ENCODE data around the gene MEOX2.

The MEOX2 gene

DNA sequence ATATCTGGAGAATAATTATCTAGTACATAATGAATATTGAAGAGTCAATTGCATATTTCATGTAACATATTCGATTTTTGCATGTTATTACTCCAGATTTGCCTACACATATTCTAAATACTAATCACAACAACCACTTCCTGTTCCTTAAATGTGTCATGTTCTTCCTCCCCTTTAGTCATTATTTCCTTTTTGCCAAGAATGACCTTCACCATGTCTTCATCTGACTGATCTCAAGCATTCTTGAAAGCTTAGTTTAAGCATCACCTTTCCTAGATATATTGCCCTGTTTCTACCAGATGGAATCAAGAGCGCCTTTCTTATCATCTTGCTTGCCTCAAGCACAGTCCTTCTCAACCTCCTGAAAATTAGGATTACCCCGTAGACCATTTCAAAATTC, 23.5 kb upstream of the MEOX2 start:
- no peak for DNase-seq (ENCODE audit: low read depth)
- TF ChIP-seq CTCF (conservative IDR thresholded peaks at IDR 0.05; ENCODE audit: low read depth, low read length): no peak
- H3K4me3 ChIP-seq (ENCODE audit: low read depth, low read length): no peak overlapping the region

DNA sequence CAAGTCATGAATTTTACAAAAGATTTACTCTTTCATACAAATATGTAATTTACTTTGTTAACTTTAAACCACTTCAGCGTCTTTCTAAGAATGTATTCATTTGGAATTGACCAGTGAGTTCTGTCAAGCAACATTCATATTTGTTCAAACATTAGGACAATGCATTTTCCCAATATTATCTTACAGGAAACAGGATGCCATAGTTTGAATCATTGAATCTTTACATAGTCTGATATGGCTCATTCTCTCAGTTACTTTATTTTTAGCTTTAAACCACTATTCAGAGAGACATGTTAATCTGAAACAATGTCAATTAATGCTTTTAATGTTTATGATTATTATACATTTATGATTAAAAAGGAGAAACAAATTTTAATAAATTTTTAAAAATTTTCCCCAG, 21.1 kb upstream of the MEOX2 start:
- DNase-seq (ENCODE audit: low read depth): no peak
- TF ChIP-seq CTCF (conservative IDR thresholded peaks at IDR 0.05; ENCODE audit: low read depth, low read length): no peak
- no peak overlapping the region for H3K4me3 ChIP-seq (ENCODE audit: low read depth, low read length)

DNA sequence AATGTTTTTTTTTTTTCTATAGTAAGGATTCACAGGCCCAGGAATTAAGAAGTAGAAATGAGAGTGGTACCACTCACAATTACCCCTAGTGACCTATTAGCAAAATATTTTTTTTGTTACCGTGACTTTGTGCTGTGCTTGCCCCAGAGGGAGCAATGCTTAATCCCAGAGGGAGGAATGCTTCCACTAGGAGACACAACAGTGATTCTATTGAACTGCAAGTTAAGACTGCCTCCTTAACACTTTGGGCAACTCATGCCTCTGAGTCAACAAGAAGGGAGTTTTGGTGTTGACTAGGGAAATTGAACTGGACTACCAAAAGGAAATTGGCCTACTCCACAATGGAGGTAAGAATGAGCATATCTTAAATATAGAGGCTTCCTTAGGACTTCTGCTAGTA, 17.2 kb upstream of the MEOX2 start:
- no peak for DNase-seq (ENCODE audit: low read depth)
- TF ChIP-seq CTCF (conservative IDR thresholded peaks at IDR 0.05; ENCODE audit: low read depth, low read length): no peak
- no peak overlapping the region for H3K4me3 ChIP-seq (ENCODE audit: low read depth, low read length)

GRCh38 chr7:15692501-15693020, 6.1 kb upstream of the MEOX2 start:
- no peak for DNase-seq (ENCODE audit: low read depth)
- H3K4me3 ChIP-seq (ENCODE audit: low read depth, low read length): no peak overlapping the region
- TF ChIP-seq CTCF (conservative IDR thresholded peaks at IDR 0.05; ENCODE audit: low read depth, low read length): no peak

DNA sequence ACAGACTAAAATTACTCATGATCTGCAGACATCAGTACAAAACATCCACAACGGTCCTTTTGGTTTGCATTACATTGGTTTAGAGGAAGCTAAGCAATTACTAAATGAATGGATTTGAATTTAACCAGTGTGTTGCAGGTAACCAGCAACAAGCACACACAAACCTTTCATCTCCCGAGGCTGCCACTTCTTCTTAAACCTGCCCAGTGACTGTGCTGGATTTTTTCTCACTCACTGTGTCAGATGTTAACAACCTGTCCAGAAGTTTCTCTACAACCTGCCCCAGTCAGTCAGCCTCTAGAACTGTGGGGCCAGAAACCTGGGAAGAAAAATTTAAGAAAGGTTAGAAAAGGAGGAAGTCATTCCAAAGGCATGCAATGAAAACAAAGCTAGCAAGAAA, 2.4 kb upstream of the MEOX2 start:
- no peak for TF ChIP-seq CTCF (conservative IDR thresholded peaks at IDR 0.05; ENCODE audit: low read depth, low read length)
- H3K4me3 ChIP-seq (ENCODE audit: low read depth, low read length): no peak overlapping the region
- no peak for DNase-seq (ENCODE audit: low read depth)

DNA sequence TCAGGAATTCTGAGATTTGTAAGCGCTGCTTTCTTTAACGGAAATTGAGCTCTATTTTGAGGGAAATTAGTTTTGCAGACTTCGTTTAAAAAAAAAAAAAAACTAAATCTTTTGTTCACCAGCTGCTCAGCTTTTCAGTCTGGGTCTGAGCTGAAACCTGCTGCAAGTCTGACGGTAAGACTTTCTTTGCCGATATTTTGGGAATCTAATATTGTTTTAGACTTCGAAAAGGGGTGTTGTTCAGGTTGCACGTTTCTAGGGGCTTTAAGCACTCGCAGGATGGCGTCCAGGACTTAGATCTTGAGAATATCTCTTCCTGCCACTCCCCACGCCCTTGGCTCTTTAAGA, 1.8 kb upstream of the MEOX2 start:
- no peak overlapping the region for H3K4me3 ChIP-seq (ENCODE audit: low read depth, low read length)
- DNase-seq (ENCODE audit: low read depth): no peak
- TF ChIP-seq CTCF (conservative IDR thresholded peaks at IDR 0.05; ENCODE audit: low read depth, low read length): no peak

DNA sequence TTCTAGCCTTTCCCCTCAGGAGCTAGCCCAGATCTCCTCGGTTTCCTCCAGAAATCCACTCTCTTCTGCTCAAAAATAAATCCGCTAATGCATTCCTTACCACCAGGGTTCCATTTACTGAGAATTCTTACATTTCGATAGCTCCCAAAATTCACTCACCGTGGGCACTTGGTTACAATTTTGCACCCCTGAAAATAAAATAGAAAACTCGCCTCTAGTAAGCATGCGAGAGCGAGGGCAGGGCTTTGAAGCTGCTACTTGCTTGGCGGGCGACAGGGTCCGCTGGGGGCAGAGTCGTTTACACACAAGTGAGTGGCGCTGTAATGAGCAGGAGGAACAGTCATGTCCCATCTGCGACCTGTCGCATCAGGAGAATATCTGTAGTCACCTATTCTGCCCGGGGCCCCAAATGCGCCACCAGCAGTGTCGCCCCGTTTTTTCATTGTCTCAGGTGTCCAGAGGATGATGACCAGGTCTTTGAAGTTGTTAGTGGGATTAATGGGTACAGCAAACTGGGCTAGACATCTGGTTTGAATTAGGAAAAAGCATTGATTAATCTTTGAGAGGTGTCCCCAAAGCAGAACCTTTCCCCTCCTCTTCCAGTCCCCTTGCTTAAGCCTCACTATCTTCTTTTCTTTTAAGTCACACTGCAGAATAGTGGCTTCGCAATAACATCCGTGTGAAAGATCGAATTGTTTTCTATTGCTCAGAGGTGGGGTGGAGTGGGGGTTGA, 1.2 kb upstream of the MEOX2 start:
- TF ChIP-seq CTCF (conservative IDR thresholded peaks at IDR 0.05; ENCODE audit: low read depth, low read length): no peak
- no peak for DNase-seq (ENCODE audit: low read depth)
- no peak overlapping the region for H3K4me3 ChIP-seq (ENCODE audit: low read depth, low read length)
